RWPE2 (cell line): ENCODE data around the gene CSNK1A1.
A peak's percentile ranks its signal among the peaks of the same experiment; 100 is the strongest.

Experiments used
- ATAC-seq: fragments of 200-7000 bp; cut with Tn5 transposase; 3 replicates; pipeline ENCODE4 v1.9.1; 2021; ENCODE audit warnings: low read depth
- DNase-seq: peaks from one replicate; pipeline ENCODE4 v3.0.0-alpha.2; 2020; ENCODE audit warnings: low spot score
- H3K27ac ChIP-seq: fragments of 450-650 bp; 2 replicates; pipeline ENCODE4 v1.5.1; 2017; ENCODE audit warnings: mild to moderate bottlenecking; ENCODE audit not compliant: poor library complexity, severe bottlenecking
- H3K27me3 ChIP-seq: fragments of 250-450 bp; sonication (Bioruptor Pico); 2 replicates; pipeline ENCODE4 v1.5.1; 2021; ENCODE audit warnings: mild to moderate bottlenecking, moderate library complexity; ENCODE audit not compliant: insufficient read depth, poor library complexity, severe bottlenecking
- H3K36me3 ChIP-seq: fragments of 250-450 bp; sonication (Bioruptor Pico); 2 replicates; pipeline ENCODE4 v1.5.1; 2020; ENCODE audit warnings: low read depth, mild to moderate bottlenecking, moderate library complexity
- H3K4me1 ChIP-seq: fragments of 250-450 bp; sonication (Bioruptor Pico); 2 replicates; pipeline ENCODE4 v1.5.1; 2021; ENCODE audit warnings: mild to moderate bottlenecking, moderate library complexity; ENCODE audit not compliant: insufficient read depth, poor library complexity, severe bottlenecking
- H3K4me3 ChIP-seq: fragments of 250-450 bp; sonication (Bioruptor Pico); 2 replicates; pipeline ENCODE4 v1.5.1; 2021; ENCODE audit warnings: mild to moderate bottlenecking, moderate library complexity; ENCODE audit not compliant: severe bottlenecking
- H3K9me3 ChIP-seq: fragments of 250-450 bp; sonication (Bioruptor Pico); 2 replicates; pipeline ENCODE4 v1.5.1; 2021; ENCODE audit warnings: mild to moderate bottlenecking, moderate library complexity; ENCODE audit not compliant: severe bottlenecking
- TF ChIP-seq, protein P1 (sequence below): fragments of 450-650 bp; IDR thresholded peaks from one replicate; pipeline ENCODE4 v1.5.1; 2017; ENCODE audit warnings: mild to moderate bottlenecking, moderate library complexity; ENCODE audit not compliant: poor library complexity, severe bottlenecking

CSNK1A1 gene

GRCh38 chr5:149496917-149497316, 54.3 kb downstream of the CSNK1A1 start:
- H3K36me3 ChIP-seq: peaks cover 81% of the 10 kb centered on the region
- DNase-seq (no peak), ATAC-seq (no peak)
- no peak overlapping the region for H3K27ac ChIP-seq
- TF ChIP-seq, protein P1, sequence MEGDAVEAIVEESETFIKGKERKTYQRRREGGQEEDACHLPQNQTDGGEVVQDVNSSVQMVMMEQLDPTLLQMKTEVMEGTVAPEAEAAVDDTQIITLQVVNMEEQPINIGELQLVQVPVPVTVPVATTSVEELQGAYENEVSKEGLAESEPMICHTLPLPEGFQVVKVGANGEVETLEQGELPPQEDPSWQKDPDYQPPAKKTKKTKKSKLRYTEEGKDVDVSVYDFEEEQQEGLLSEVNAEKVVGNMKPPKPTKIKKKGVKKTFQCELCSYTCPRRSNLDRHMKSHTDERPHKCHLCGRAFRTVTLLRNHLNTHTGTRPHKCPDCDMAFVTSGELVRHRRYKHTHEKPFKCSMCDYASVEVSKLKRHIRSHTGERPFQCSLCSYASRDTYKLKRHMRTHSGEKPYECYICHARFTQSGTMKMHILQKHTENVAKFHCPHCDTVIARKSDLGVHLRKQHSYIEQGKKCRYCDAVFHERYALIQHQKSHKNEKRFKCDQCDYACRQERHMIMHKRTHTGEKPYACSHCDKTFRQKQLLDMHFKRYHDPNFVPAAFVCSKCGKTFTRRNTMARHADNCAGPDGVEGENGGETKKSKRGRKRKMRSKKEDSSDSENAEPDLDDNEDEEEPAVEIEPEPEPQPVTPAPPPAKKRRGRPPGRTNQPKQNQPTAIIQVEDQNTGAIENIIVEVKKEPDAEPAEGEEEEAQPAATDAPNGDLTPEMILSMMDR: no peak
- no peak overlapping the region for H3K4me3 ChIP-seq
- H3K4me1 ChIP-seq: peaks cover 7% of the 10 kb centered on the region
- no peaks in the 10 kb centered on the region for H3K27me3 ChIP-seq
- H3K9me3 ChIP-seq: no peaks in the 10 kb centered on the region

DNA sequence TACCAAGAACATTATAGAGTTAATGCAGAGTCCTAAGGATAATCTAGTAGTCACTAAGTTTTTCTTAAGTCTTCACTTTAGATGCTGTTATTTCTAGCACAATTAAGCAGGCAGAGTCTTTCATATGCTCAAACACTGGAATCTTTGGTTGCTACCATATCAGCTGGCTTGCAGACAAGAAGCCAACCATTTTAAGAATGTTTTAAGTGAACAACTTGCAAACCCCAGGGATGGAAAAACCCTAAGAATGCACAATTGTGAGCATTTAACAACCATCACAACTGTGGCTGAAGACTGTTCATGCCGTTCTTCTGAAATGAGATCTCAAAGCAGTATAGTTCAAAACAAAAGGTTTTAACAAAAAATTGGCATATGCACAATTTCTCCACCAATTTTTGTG, 55.1 kb downstream of the CSNK1A1 start:
- Histone ChIP-seq H3K4me1 (peaks cover 4% of the 10 kb centered on the region), H3K9me3 (no peaks in the 10 kb centered on the region), H3K27me3 (no peaks in the 10 kb centered on the region), H3K36me3 (peaks cover 73% of the 10 kb centered on the region), H3K4me3 (no peak overlapping the region), H3K27ac (no peak overlapping the region)
- ATAC-seq (no peak), DNase-seq (no peak)
- TF ChIP-seq, protein P1: no peak

GRCh38 chr5:149495673-149496072, 55.6 kb downstream of the CSNK1A1 start:
- DNase-seq (no peak), ATAC-seq (no peak)
- H3K36me3 ChIP-seq: peaks cover 68% of the 10 kb centered on the region

GRCh38 chr5:149493316-149493715, 57.9 kb downstream of the CSNK1A1 start:
- ATAC-seq: no peak
- Histone ChIP-seq H3K4me3 (no peak overlapping the region), H3K9me3 (no peaks in the 10 kb centered on the region), H3K27ac (peak overlapping the region; percentile 14), H3K27me3 (no peaks in the 10 kb centered on the region), H3K4me1 (peaks cover 20% of the 10 kb centered on the region), H3K36me3 (peaks cover 49% of the 10 kb centered on the region)
- DNase-seq: no peak
- TF ChIP-seq, protein P1: no peak

More at GRCh38 chr5:149495673-149496072, 55.6 kb downstream of the CSNK1A1 start:
- Histone ChIP-seq H3K4me3 (no peak overlapping the region), H3K4me1 (peaks cover 4% of the 10 kb centered on the region), H3K27me3 (no peaks in the 10 kb centered on the region), H3K27ac (no peak overlapping the region), H3K9me3 (no peaks in the 10 kb centered on the region)
- TF ChIP-seq, protein P1: no peak

DNA sequence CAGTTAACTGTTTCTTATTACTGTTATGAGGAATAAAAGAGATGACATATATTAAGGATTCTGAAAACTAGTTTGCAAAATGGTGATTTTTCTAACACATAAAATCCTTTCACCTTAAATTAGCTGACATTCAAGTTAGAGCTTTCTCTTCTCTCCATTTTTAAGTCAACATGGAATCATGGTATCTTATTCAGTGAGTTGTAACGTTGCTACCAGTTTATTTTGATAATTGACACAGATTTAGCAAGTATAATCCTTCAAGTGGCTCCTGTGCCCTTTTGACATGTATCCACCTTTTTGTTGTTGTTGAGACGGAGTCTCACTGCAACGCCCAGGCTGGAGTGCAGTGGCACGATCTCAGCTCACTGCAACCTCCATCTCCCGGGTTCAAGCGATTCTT, 58.5 kb downstream of the CSNK1A1 start:
- H3K9me3 ChIP-seq: no peaks in the 10 kb centered on the region
- H3K27ac ChIP-seq: peak overlapping the region; percentile 14
- peaks cover 20% of the 10 kb centered on the region for H3K4me1 ChIP-seq
- no peaks in the 10 kb centered on the region for H3K27me3 ChIP-seq
- H3K4me3 ChIP-seq: no peak overlapping the region
- TF ChIP-seq, protein P1: no peak
- ATAC-seq (no peak), DNase-seq (no peak)
- peaks cover 43% of the 10 kb centered on the region for H3K36me3 ChIP-seq
